Measurements from ENCODE around the gene CNR2.

GRCh38 chr1:23837908-23838307, 75.3 kb downstream of the CNR2 start:
- TF ChIP-seq CTCF (IDR thresholded peaks at IDR 0.05) (no peak), EP300 (IDR thresholded peaks at IDR 0.05; ENCODE audit: low read depth) (no peak), POLR2A (IDR thresholded peaks at IDR 0.05) (no peak), POLR2AphosphoS5 (IDR thresholded peaks at IDR 0.05) (no peak)

Data from transverse colon (tissue), 4 donors.